NOMO-1 treated with dmso at 0.1 percent for 144 hours (cell line): ENCODE results near the gene ALDH1L1.

Experiments used
- DNase-seq: peaks from one replicate; lab custom pipeline; 2025; ENCODE audit not compliant: unreplicated experiment; lab: John Stamatoyannopoulos, UW

Gene ALDH1L1

GRCh38 chr3:126180477-126181397 is at the start of gene ALDH1L1:
TSS of gene ALDH1L1 (minus strand) at chr3:126180586. CDS start at chr3:126160979, 19,607 bp downstream.
- DNase-seq: no peak

DNA sequence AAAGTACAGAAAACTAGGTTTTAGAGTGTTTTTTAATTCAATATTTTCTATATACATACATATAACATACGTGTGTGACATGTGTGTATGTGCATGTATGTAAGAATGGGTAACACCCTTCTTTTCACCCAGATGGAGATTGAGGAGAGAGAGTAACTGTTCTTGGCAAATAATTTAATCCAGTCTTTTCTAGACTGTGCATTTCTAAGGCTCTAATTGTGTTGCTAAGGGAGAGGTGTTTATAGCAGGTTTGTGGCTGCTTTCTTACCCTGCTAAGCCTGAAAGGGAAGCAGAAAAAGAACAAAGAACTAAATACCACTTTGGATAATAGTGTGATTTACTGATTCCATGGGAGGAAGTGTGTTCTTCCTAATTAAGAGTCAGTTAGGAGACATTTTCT is 46.0 kb upstream of the ALDH1L1 start:
- DNase-seq: no peak

- DNase-seq: no peak
Measured at GRCh38 chr3:126216416-126216815, 36.0 kb upstream of the ALDH1L1 start.

- DNase-seq: no peak
Measured at GRCh38 chr3:126213379-126214028, 33.1 kb upstream of the ALDH1L1 start.

DNA sequence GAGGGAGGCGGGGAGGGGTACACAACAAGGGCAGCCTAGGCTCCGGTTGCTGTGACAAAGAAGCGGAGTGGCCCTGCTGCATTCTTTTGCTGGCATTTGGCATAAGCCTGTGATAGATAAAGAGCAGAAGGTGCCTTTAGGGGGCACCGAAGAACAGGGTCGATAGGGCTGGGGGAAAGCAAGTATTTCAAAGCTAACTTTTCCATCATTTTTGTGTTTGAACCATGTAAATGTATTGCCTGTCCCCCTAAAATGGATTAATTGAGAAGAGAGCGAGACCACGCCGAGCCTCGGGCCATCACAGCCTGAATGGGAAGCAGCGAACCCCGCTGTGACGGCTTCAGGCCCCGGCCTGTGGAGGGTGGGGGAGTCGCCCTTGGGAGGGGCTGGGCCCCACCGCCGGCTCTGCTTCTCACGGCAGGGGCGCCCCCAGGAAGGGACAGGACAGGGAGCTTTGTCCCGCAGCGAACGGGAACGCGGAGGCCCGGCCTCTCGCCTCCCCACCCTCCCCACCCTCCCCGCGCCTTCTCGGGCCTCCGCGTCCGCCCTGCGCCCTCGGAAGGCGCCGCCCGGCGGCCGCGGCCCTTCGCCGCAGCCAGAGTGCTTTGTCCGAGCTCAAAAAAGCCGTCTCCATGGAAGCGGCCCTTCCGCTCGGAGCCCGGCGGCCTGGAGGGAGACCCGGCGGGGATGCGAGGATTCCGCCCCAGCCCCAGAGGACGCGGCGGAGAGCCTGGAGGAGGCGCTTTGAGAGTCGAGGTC is 32.4 kb upstream of the ALDH1L1 start:
- DNase-seq: no peak

DNA sequence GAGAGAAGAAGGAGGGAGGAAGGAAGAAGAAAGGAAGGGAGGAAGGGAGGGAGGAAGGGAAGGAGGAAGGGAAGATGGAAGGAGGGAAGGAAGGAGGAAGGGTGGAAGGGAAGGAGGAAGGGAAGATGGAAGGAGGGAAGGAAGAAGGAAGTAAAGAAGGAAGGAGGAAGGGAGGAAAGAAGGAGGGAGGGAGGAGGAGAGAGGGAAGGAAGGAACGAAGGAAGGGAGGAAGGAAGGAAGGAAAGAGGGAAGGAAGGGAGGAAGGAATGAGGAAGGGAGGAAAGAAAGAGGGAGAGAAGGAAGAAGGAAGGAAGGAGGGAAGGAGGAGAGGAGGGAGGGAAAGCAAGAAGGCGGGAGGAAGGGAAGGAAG is 31.8 kb upstream of the ALDH1L1 start:
- no peak for DNase-seq

GRCh38 chr3:126211569-126211968 is 31.2 kb upstream of the ALDH1L1 start:
- no peak for DNase-seq

DNA sequence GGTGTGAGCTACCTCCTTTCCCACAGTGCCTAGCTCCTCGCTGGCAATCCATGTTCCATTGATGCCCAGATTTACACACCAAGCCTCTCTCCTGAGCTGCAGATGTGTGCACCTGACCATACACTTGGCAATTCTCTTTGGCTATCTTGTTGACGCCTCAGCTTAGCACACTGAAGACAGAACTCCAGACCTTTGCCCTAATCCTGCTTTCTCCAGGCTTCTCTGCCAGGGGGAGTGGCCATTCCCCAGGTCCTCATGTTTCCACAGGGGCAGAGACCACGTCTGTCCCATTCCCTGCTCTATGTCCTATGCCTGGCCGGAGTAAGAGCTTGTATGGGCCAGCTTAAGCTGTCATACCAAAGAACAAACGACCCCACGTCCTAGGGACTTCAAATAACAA is 30.2 kb upstream of the ALDH1L1 start:
- no peak for DNase-seq

DNA sequence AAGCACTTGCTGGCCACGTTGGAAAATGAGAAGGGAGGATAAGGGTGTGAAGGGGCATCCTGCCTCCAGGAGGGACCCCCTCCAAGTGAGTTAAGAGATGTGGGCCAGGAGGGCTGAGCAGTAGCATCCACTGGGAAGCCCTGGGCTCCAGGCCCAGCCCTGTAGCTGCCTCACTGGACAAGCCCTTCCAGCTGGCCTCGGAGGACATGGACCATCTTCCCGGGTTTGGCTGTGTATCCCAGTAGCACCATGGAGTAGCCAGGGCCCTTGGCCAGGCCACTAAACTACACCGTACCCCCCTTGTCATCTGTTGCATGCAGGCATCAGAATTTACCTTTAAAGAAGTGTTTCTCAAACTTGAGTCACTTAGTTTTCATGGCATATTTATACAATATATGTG is 29.4 kb upstream of the ALDH1L1 start:
- DNase-seq: no peak

DNA sequence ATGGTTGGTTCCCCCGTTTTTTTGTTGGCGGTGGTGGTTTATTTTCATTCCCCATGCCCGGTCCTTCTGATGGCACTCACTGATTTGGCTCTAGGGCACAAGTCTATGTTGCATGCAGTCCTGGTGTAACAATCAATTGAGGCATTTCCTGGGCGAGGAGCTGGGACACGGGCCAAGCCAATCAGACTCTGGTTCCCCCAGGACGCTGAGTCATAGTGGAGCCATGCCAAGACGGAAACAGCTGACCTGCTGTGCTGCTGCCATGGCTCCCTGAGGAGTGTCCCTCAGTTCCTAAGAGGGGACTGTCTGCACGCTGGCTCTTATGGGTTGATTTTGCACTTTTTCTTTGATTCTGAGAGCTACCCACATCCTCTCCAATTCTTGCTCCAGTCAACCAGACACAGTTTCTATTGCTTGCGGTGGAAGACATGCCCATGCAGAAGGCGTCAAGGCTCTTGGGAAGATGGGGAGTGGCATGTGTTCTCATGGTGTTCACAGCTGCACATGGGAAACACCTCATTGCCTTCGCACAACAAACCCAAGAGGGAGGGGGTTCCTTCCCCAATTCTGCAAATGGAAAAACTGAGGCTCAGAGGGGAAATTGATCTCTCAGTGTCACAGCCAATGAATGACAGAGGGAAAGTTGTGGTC is 28.3 kb upstream of the ALDH1L1 start:
- DNase-seq: no peak

- DNase-seq: no peak
Measured at GRCh38 chr3:126208182-126208581, 27.8 kb upstream of the ALDH1L1 start.

DNA sequence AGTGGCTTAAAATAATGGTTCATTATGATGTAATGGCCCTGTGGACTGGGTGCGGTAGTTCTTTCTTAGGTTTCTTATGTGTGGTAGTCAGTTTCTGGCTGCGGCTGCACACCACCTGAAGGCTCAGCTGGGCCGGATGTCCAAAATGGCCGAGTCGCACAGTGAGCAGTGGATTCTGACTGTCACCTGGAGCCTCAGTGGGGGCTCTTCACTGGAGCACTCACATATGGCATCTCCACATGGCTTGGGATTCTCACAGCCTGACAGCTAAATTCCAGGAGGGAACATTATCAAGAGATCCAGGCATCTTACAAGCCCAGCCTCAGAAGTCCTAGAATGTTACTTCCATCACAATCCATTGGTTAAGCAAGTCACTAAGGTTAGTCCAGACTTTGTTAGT is 26.8 kb upstream of the ALDH1L1 start:
- DNase-seq: no peak

- DNase-seq: no peak
Measured at GRCh38 chr3:126205717-126206655, 25.6 kb upstream of the ALDH1L1 start.

DNA sequence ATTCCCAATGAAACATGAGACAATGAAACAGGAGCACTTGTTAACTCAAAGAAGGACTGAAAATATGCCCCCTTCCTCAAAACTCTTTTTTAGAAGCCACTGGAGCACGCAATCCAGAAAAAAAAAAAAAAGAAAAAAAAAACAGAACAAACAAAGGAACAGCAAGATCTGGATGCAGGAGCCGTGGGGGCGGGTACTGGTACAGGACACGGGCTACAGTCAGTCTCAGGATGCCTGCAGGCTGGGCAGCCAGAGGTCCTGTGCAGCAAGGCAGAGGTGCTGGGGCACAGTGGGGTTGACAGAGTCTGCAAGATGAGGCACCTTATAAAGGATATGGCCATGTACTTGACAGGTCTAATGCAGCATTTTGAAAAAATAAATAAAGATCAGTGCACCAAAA is 22.3 kb upstream of the ALDH1L1 start:
- DNase-seq: no peak

DNA sequence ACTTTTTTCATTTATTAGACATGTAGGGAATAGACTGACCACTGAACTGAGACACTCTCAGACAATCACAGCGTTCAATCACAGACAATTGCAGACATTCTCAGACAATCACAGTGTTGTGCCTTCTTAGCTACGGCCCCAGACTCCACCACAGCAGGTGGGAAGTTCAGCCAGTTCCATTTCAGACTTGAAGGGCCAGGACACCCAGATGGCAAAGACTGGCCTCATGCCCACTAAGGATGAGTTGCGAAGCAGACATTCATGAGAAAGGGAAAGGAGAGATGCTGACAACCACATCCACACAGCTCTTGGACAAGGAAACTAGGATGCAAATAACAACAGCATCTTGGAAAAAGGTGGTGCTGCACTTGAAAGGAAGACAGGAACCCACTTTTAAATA is 21.9 kb upstream of the ALDH1L1 start:
- DNase-seq: no peak

GRCh38 chr3:126201168-126201567 is 20.8 kb upstream of the ALDH1L1 start:
- DNase-seq: no peak

GRCh38 chr3:126200534-126200933 is 20.1 kb upstream of the ALDH1L1 start:
- no peak for DNase-seq

DNA sequence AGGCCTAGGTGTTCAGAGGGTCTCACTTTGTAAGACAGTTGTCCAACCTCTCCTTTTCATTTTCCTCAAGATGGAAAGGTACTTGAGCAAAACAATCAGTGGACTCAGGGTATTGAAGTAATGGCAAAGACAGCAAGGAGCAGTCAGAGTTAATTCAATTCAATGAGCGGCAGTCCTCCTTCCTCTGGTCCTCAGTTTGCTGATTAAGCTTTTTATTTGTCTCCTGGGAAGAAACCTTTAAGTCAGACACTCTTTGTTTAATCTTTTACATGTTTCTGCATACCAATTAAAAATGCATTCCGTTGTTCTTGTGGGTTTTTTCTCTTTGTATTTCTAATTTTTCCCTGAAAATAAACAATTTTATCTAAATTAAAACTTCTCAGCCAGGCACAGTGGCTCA is 18.9 kb upstream of the ALDH1L1 start:
- DNase-seq: no peak

DNA sequence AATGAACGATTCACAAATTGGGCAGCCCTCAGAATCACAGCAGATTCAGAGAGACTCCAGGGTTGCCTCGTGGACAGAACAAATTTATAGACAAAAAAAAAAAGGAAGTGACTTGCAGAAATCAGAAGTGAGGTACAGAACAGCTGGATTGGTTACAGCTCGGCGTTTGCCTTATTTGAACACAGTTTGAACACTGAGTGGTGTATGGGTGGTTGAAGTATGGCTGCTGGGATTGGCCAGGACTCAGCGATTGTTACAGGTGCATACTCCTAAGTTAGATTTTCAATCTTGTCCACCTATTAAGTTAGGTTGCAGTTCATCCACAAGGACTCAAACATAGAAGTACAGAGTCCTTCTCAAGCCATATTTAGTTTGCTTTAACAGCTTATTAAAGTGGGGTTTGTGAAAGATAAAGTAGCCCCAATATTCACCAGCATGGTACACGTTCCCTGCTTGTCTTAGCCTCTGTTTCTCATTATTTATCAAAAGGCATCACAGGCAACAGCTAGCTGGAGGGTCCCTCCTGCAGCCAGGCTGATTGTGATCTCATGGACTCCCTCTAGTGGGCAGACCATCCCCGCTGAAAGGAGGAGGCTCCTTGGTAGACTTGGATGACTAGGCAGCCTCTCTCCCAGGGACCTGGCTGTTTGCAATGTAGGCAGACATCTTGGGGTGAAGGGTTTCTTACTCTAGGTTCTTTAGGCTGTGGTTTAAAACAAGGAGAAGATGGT is 17.6 kb upstream of the ALDH1L1 start:
- DNase-seq: no peak
